AG09309 (cell line): ENCODE results near the gene EXTL1.

Experiments
- DNase-seq: peaks from one replicate; pipeline ENCODE4 v3.0.0-alpha.2; 2010; ENCODE audit warnings: low read depth
- H3K4me3 ChIP-seq: 2 replicates; pipeline ENCODE4 v1.5.1; 2011; ENCODE audit warnings: mild to moderate bottlenecking, low read depth, low read length, moderate library complexity; ENCODE audit not compliant: control insufficient read depth
- TF ChIP-seq, protein P1 (sequence below): IDR thresholded peaks from 2 replicates; pipeline ENCODE4 v1.5.1; 2011; ENCODE audit warnings: mild to moderate bottlenecking, low read depth, low read length, inconsistent platforms; ENCODE audit not compliant: insufficient read depth, control insufficient read depth; ENCODE audit errors: missing control alignments

The EXTL1 gene

DNA sequence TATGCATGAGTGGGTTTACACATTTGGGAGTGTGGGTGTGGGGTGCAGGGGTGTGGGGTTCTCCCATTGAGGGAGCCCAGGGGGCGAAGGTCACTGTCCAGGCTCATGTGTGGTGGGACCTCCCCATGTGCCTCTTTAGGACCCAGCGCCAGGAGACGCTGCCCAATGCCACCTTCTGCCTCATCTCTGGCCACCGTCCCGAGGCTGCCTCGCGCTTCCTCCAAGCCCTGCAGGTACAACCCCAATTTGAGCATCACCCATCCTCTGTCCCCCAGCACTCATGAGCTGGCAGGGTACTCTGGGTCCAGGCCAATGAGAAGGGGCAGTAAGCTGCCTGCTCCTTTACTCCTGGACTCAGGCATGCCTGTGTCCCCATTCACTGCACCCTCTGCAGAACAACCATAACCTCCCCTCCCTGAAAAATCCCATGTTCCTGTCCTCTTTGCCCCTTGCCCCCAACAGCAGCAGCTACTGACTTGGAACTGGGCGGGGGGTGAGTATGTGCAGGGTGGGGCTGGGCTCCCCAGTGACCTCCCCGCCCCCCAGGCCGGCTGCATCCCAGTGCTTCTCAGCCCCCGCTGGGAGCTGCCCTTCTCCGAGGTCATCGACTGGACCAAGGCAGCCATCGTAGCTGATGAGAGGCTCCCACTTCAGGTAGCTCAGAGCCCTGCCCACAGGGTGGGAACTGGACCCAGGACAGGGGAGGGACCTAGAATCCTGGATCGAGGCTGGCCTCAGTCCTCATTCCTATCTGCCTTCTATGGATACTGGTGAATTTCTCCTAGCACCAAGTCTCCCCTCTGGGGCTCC is 7.7 kb downstream of the EXTL1 start:
- H3K4me3 ChIP-seq, result no peak overlapping the region
- TF ChIP-seq, protein P1, sequence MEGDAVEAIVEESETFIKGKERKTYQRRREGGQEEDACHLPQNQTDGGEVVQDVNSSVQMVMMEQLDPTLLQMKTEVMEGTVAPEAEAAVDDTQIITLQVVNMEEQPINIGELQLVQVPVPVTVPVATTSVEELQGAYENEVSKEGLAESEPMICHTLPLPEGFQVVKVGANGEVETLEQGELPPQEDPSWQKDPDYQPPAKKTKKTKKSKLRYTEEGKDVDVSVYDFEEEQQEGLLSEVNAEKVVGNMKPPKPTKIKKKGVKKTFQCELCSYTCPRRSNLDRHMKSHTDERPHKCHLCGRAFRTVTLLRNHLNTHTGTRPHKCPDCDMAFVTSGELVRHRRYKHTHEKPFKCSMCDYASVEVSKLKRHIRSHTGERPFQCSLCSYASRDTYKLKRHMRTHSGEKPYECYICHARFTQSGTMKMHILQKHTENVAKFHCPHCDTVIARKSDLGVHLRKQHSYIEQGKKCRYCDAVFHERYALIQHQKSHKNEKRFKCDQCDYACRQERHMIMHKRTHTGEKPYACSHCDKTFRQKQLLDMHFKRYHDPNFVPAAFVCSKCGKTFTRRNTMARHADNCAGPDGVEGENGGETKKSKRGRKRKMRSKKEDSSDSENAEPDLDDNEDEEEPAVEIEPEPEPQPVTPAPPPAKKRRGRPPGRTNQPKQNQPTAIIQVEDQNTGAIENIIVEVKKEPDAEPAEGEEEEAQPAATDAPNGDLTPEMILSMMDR, result no peak
- no peak for DNase-seq

DNA sequence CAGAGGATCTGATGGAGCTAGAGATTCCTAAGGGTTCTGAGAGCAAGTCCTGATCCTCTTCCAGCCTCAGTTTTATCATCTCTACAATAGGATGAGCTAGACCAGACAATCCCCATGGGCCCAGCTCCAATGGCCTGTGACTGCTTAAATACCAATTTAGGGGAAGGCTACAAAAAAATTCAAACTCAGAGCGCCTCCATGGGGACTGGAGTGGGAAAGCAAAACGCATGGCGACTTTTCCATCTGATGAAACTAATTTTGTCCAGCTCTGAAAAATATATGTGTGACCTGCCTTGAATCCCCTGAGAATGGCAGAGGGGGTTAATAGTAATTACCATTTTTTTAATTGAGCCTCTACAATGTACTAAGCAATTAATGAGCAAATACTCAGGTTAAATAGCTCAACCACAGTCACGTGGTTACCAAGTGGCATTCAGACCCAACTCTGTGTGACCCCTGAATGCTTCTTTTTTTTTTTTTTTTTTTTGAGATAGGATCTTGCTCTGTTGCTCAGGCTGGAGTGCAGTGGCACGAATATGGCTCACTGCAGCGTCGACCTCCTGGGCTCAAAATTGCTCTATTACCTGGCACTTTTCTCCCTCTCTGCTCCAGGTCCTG is 8.4 kb downstream of the EXTL1 start:
- DNase-seq, result no peak
- no peak overlapping the region for H3K4me3 ChIP-seq
- TF ChIP-seq, protein P1, result no peak

DNA sequence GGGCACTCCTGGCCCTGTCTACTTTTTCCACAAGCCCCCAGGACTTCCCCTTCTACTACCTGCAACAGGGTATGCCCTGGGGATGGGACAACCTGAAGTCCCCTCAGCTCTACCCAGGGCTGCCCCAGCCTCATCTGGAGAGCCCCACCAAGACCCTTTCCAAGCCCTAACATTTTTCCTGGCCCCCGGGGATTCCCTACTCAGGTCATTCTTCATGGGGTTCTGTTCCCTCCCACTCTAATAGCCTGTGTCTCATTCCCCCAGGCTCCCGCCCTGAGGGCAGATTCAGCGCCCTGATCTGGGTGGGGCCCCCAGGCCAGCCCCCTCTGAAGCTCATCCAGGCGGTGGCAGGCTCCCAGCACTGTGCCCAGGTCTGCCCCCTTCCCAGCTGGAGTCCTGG is 9.6 kb downstream of the EXTL1 start:
- no peak for DNase-seq
- TF ChIP-seq, protein P1, result no peak
- no peak overlapping the region for H3K4me3 ChIP-seq

DNA sequence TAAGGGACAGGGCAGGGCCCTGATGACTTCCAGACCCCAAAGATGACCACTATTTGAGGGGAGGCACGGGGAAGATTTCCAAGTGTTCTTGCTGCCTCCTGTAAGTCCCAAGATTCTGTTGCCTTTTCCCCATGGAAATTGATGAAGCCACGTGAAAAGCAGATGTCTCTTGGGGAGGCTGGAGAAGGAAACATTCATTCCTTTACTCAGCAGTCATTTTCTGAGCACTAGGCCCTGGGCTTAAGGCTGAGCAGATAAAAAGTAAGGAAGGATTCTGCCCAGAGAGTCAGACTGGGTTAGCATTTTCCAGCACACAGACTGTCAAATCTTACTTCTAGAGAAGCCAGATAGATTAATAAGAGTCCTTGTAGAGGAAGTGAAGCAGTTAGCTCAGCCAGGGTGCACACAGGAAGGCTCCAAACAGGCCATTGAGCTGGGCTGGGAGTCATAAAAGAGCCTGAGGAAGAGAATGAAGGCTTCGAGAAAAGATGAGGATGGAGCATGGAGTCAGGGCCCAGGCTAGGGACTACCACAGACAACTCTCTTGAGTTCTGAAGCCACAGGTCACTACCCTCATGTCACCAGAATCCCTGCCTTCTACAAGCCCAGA is 10.1 kb downstream of the EXTL1 start:
- no peak for DNase-seq
- no peak overlapping the region for H3K4me3 ChIP-seq
- TF ChIP-seq, protein P1, result no peak

DNA sequence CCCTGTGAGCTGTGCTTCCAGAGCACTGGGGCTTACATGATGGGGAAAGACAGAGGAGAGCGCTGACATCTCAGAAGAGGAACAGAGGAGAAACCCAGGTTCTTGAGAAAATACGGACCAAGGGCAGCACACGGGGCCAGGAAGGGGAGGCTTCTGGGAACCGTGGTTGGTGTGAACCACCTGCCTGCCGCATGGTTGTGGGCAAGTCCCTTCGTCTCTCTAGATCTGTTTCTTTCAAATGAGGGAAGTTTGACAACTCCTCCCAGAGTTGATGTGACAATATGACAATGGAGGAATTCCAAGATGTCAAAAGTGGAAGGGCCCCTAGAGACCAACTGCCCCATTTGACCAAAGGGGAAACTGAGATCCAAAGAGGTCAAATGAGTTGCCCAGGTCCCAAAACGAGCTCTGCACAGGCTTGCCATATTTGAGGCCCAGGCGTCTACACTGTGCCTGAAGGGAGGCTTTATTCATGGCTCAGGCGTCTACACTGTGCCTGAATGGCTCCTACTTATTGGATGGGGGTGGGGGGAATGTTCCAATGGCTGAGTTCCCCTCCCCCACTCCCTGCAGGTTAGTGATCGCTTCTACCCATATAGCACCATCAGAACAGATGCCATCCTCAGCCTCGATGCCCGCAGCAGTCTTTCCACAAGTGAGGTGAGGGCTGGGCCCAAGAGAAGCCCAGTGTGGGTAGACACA is 11.2 kb downstream of the EXTL1 start:
- TF ChIP-seq, protein P1, result no peak
- DNase-seq, result no peak
- H3K4me3 ChIP-seq, result no peak overlapping the region

DNA sequence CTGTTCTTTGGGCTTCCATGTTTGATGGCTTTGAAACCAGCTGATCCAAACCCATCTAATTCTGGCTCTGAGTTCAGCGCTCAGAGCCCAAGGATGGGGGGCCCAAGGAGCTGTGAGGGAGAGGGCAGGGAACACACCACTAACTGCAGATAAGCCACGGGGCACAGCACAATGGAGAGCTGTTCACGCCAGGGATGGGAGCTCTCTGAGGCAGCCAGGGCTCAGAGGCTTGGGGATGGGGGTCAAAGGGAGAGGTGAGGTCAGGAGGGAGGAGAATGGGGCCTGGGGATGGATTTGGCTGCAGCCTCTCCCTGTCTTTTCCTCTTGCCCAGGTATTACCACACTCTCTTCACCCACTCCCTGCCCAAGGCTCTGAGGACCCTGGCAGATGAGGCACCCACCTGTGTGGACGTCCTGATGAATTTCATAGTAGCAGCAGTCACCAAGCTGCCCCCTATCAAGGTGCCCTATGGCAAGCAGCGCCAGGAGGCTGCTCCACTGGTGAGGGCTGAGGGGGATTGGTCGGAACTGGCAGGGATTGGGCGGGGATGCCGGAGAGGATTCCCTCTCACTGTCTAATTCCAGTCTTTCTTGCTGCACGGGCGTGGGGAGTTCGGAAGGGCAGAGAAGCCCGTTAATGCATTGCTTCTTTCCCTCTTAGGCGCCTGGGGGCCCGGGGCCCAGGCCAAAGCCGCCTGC is 13.1 kb downstream of the EXTL1 start:
- TF ChIP-seq, protein P1, result no peak
- H3K4me3 ChIP-seq, result peak overlapping the region; percentile 91
- DNase-seq, result no peak
